SIG-M5 (cell line): ENCODE results near the gene C2orf49.

Source experiments
- DNase-seq: peaks from one replicate; lab custom pipeline; 2025; lab: John Stamatoyannopoulos, UW

The C2orf49 gene

GRCh38 chr2:105383432-105384166 lies 46.3 kb downstream of the C2orf49 start:
- no peak for DNase-seq

- DNase-seq = no peak
Measured at GRCh38 chr2:105384216-105384615, 46.9 kb downstream of the C2orf49 start.

DNA sequence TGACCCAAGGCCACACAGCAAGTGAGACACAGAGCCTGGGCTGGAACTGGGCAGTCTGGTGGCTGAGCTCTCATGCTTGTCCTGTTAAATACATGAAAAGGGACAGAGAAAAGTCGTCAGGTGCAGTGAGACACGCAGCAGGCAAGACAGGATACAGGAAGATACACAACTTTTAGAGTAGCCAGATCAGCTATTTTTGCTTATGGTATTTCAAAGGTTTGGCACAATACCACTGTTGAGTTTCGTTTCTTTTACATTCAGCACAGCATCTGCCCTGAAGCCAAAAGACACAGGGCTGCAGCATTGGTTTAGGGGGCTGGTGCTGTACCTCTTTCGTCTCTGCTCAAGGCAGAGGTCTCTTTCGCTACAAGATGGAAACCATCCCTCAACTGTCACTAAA lies 47.5 kb downstream of the C2orf49 start:
- DNase-seq = no peak

DNA sequence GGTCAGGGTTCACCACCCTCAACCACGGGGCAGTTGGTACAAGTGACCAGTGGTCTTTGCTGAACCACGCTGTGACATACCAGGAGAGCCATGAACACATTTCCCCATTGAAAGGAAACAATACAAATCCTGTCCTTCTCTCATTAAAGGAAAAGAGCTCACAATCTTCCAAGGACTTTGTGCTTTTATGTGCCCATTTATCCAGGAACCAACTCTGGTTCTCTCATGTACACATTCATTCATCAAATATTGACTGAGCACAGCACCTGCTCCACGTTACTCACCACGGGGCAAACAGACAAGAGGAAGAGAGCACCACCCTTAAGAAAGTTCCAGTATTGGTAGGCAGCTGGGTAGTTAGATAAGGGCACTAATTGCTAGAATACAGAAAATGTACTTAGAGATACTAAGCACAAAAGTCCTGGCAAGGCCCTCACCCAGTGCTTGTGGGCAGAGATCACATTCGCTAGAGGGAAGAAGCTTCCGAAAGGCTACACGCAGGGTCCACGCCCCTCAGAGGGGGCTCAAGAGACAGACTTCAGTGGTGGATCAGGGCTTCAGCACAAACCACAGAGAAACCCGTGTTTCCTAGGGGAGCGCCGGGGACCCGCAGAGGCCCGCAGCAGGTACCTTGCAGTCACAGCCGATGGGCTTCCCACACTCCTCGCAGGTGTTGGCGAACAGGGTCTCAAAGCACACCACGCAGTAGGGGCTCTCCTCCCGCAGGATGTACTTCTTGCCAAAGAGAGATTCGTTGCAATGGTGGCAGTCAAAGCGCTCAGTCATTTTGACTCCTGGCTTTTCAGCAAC lies 48.6 kb downstream of the C2orf49 start:
- no peak for DNase-seq

DNA sequence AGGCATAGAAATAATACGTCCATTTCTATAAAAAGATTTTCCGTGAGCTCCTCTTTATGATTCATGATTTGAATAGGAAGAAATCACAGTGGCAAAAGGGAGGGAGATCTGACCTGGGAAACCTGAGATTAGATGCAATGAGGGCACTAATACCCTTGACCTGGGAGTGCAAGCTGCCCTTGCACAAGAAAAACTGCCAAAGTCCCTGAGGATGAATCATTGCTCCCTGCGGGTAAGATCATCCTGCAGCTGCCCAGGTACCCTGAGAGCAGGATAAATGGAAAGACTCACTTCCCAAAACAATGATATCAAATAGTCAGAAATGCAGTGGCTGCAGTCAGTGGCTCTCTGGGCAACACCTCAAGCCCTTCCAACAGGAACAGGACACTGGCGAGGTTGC lies 49.9 kb downstream of the C2orf49 start:
- no peak for DNase-seq

DNA sequence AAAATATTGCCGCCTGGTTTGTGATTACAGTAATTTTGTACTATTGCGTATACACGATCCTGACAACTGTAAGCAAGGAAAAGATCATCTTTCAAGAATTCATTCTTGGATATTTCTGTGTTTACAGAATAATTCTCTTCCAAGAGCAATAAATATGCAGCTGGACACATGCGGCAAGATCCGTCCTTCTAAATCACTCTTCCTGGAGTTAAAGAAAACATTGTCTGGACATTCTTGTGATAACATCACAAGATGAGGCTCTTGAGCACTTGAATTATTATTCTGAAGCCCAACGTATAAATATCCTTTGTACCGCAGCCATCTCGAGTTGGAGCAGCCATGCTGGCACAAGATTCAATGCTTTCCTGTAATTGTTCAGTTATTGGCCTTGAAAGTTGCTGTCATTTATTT lies 51.6 kb downstream of the C2orf49 start:
- no peak for DNase-seq

GRCh38 chr2:105390454-105390853 lies 53.1 kb downstream of the C2orf49 start:
- no peak for DNase-seq

DNA sequence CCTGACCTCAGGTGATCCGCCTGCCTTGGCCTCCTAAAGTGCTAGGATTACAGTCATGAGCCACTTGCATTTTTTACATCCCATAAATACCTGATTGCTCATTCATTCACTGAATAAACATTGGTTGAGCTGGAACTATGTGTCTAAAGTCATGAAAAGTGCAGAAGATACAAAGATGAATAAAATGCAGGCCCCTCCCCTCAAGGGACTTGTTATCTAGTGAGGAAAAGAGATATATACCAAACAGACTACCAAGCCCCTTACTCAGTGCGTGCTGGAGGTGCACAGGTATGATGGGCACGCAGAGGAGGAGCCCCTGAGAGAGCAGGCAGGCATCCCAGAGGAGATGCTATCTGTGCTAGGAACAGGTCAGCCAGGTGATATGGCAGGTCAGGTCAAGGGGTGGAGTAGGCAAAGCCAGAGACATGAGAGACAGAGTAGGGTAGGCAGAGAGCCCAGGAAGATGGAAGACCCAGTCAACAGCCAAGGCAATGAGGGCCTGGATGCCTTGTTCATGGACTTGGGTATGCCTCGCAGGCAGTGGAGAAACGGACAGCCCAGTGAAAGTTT lies 53.8 kb downstream of the C2orf49 start:
- no peak for DNase-seq

DNA sequence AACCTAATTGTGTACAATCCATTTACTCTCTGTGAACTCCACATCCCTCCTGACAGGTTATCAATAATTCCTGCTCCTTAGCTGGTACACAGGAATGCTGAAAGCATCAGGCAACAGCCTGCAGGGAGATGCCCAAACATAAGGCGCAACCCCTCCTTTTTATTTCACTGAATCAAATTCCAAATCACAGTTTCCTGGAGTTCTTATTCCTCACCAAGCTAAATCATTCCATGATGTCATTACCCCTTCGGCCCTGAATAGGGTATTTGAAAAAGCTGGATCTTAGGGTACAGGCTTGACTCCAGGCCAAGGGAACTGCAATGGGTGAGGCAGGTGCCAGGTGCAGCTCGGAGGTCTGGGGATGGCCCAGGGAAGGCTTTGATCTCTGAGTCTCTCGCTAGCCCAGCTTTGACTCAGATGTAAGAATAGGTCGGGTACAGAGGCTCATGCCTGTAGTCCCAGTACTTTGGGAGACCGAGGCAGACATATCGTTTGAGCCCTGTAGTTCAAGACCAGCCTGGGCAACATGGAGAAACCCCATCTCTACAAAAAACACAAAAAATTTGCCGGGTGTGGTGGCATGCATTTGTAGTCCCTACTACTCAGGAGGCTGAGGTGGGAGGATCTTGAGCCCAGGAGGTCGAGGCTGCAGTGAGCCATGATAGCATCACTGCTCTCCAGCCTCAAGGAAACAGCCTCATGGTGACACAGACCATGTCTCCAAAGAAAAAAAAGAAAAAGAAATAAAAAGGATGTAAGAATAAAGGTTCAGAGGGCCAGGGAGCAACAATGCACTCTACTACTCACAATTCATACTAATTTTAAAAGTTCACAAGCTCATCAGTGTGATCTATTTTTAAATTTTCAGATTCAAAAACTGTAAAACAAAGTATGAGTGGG lies 54.7 kb downstream of the C2orf49 start:
- DNase-seq = no peak

DNA sequence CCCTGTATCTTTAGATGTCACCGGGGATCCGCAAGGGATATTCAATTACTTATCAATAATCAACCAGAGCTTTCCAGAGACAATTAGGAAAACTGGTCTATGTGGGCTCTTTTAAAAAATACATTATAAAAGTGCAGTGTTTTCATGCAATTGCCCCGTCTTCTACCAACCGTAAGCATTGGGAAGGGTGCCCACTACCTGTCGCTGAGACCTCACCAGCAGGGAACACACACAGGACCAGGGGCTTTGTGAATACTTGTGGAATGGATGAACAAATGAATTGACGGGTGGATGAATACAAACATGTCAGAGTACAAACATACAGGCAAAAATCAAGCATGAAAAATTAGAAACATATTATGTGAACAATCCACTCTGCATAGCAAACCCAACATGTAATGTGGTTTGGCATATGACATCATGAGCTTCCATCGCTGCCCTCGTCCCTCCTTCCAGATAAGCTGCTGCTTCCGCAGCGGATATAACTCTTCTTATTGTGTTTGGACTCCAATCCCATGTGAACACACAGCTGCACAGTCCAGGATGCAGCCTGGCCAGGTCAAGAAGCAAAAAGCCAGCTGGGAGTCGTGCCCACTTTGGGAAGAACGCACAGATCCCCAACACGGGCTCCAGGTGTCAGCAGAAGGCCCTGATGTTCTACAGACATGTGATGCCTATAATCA lies 56.2 kb downstream of the C2orf49 start:
- DNase-seq = no peak

GRCh38 chr2:105394951-105395611 lies 57.7 kb downstream of the C2orf49 start:
- no peak for DNase-seq

DNA sequence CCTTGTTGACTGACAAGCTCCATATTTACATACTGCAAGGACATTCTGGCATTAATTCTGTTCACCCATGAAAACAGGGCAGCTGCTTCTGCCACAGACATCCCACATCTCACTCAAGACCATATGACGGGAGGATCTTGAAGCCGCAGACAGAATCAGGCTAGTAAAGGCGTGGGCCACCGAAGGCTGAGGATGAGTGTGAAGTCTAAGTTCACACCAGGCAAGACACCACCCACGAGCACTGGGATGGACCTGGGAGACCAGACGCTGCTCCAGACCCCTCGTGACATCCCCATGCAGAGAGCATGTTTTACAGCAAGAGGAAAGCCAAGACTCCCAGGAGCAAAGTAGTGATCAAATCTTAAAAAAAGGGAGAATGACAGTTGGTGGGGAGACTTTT lies 58.4 kb downstream of the C2orf49 start:
- no peak for DNase-seq

DNA sequence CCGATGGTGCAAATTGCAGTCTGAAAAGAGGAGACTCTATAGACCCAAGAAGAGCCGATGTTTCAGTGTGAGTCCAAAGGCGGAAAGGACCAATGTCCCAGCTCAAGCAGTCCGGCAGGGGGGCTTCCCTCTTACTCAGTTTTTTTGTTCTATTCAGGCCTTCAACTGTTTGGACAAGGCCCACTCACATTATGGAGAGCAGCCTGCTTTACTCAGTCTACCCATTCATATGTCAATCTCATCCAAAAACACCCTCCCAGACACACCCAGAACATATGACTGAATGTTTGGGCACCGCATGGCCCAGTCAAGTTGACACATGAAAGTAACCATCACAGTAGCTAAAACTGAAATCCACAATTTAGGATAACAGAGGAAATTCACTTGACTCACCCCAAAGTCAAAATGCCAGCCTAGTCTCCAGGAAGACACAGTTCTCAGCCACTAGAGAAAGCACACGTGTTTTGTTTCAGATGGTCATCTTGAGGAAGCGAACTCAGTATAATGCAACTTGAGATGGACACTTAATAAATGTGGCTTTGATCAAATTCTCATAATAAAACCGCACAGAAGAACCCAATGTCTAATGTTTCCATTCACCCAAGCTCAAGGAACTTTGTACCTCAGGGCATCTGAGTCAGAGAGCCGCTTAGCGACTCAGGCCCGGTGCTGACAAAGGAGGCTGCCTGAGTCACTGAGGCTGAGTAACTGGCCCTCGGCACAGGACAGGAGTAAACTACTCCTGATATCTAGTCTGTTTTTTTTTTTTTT lies 59.1 kb downstream of the C2orf49 start:
- DNase-seq = no peak

DNA sequence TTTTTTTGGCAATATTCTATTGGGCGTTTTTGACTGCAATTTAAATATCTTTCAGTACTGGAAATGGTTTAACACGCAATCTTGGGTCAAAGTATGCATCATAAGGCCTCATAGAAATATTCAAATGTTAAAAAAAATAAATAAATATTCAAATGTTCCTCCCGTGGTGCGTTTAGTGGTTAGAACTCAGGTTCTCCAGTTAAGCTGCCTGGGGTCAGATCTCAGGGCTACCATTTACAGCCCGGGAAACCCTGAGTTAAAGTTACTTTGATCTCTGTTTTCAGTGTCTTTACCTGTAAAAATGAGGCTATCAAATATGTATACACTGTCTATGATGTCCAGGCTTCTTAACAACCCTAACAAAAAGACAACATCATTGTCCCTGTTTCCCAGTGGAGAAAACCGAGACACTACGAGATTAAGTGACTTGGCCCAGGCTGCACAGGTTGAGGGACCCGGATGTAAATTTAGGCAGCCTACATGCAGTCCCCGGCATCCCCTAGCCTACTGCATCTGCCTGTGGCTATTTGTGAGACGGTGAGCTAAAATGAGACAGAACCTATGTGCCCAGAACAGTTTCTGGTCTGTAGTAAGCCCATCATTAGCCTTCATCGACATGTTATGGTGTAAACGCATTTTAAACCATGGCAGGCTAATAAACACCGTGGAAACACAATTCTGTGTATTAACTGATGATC lies 59.8 kb downstream of the C2orf49 start:
- no peak for DNase-seq

DNA sequence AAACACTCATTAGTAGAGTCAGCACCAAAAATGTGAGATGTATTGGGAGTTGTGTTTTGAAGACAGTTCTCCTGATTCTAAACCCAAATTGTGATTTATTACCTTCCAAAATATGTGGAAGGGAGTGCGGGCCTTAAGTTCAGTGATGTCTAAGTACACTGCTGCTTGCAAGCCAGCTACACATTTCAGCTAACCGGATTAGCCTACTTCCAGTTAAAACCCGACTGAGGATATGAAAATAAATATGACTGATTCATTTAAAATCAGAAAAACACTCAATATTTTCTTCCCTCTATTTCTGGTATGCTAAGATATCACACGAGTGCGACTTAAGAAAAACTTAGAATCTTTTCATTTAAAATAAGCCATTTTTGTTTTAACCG lies 60.6 kb downstream of the C2orf49 start:
- no peak for DNase-seq

- no peak for DNase-seq
Measured at GRCh38 chr2:105398336-105399206, 61.2 kb downstream of the C2orf49 start, which contains the start of gene FHL2. Gene FHL2 (minus strand): TSS chr2:105399051. CDS start chr2:105386516, 12,535 bp downstream.
